GM06990 (cell line): ENCODE measurements around the gene TEX101.

ENCODE experiments used
- DNase-seq: peaks from one replicate; pipeline ENCODE4 v3.0.0-alpha.2; 2011; ENCODE audit not compliant: insufficient read length; ENCODE audit errors: extremely low read depth
- H3K27me3 ChIP-seq: replicated peaks from 2 replicates; pipeline ENCODE4 v1.6.0; 2011; ENCODE audit warnings: low read length; ENCODE audit not compliant: control insufficient read depth, insufficient read depth
- H3K36me3 ChIP-seq: 2 replicates; pipeline ENCODE4 v1.5.1; 2011; ENCODE audit warnings: low read length; ENCODE audit not compliant: control insufficient read depth, insufficient read depth
- H3K4me3 ChIP-seq: replicated peaks from 2 replicates; pipeline ENCODE4 v1.5.1; 2011; ENCODE audit warnings: low read depth, mild to moderate bottlenecking, control low read depth, low read length
- TF ChIP-seq, protein P1 (sequence below): IDR thresholded peaks from 2 replicates; pipeline ENCODE4 v1.5.1; 2011; ENCODE audit warnings: low read length, control low read depth, mild to moderate bottlenecking, inconsistent platforms; ENCODE audit not compliant: insufficient read depth, poor library complexity, severe bottlenecking

Gene TEX101

DNA sequence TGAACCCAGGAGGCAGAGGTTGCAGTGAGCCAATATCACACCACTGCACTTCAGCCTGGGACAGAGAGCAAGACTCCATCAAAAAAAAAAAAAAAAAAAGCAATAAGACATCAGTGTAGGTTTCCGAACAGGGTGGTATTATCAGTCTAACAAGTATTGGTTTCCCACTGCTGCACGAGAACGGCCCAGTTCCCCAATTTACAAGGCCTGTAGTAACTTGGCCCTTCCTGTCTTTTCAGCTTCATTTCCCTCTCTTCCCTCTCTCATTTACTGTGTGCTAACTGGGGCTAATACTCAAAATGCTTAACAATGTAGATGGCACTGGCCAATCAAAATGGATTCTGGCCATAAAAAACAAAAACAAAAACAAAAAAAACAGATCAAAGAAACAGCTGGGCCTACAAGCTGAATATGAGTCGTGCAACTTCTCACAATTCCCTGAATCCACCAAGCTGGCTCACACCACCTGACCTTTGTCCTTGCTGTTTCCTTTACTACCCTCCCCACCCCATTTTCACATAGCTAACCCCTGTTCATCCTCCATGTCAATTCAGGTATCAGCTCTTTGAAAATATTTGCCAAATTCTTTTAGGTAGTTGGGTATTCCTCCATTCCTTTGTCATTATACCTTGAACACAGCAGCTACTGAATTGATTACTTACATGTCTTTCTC, 2.4 kb downstream of the TEX101 start:
- no peak overlapping the region for H3K4me3 ChIP-seq
- no peaks in the 10 kb centered on the region for H3K36me3 ChIP-seq
- TF ChIP-seq, protein P1, sequence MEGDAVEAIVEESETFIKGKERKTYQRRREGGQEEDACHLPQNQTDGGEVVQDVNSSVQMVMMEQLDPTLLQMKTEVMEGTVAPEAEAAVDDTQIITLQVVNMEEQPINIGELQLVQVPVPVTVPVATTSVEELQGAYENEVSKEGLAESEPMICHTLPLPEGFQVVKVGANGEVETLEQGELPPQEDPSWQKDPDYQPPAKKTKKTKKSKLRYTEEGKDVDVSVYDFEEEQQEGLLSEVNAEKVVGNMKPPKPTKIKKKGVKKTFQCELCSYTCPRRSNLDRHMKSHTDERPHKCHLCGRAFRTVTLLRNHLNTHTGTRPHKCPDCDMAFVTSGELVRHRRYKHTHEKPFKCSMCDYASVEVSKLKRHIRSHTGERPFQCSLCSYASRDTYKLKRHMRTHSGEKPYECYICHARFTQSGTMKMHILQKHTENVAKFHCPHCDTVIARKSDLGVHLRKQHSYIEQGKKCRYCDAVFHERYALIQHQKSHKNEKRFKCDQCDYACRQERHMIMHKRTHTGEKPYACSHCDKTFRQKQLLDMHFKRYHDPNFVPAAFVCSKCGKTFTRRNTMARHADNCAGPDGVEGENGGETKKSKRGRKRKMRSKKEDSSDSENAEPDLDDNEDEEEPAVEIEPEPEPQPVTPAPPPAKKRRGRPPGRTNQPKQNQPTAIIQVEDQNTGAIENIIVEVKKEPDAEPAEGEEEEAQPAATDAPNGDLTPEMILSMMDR: no peak
- no peak for DNase-seq
- no peaks in the 10 kb centered on the region for H3K27me3 ChIP-seq

GRCh38 chr19:43420954-43421353, 6.3 kb downstream of the TEX101 start:
- no peaks in the 10 kb centered on the region for H3K36me3 ChIP-seq
- no peak for DNase-seq
- H3K4me3 ChIP-seq: no peak overlapping the region
- H3K27me3 ChIP-seq: no peaks in the 10 kb centered on the region
- TF ChIP-seq, protein P1: no peak

- no peak for DNase-seq
- no peak overlapping the region for H3K4me3 ChIP-seq
- no peaks in the 10 kb centered on the region for H3K27me3 ChIP-seq
- TF ChIP-seq, protein P1: no peak
- H3K36me3 ChIP-seq: no peaks in the 10 kb centered on the region
Observed at GRCh38 chr19:43422000-43422688, 7.5 kb downstream of the TEX101 start.

- no peaks in the 10 kb centered on the region for H3K27me3 ChIP-seq
- TF ChIP-seq, protein P1: no peak
- H3K36me3 ChIP-seq: no peaks in the 10 kb centered on the region
- no peak overlapping the region for H3K4me3 ChIP-seq
- DNase-seq: no peak
Observed at GRCh38 chr19:43422689-43423066, 8.0 kb downstream of the TEX101 start.

- no peak for DNase-seq
Observed at GRCh38 chr19:43423779-43424178, 9.1 kb downstream of the TEX101 start.

More at GRCh38 chr19:43423779-43424178, 9.1 kb downstream of the TEX101 start:
- TF ChIP-seq, protein P1: no peak
- no peak overlapping the region for H3K4me3 ChIP-seq
- H3K27me3 ChIP-seq: no peaks in the 10 kb centered on the region
- H3K36me3 ChIP-seq: no peaks in the 10 kb centered on the region
